DND-41 (cell line): Measurements from ENCODE around the gene PPFIBP2.

Source experiments
- EZH2 ChIP-seq: IDR thresholded peaks from 3 replicates; pipeline ENCODE4 v1.6.1; 2012; ENCODE audit warnings: borderline replicate concordance, low read depth, mild to moderate bottlenecking, moderate library complexity, low read length, inconsistent platforms; ENCODE audit not compliant: severe bottlenecking
- TF ChIP-seq, protein P1 (sequence below): IDR thresholded peaks from 2 replicates; pipeline ENCODE4 v1.5.1; 2012; ENCODE audit warnings: borderline replicate concordance, low read length, moderate library complexity, mild to moderate bottlenecking; ENCODE audit not compliant: poor library complexity, severe bottlenecking; ENCODE audit errors: extremely low read depth

DNA sequence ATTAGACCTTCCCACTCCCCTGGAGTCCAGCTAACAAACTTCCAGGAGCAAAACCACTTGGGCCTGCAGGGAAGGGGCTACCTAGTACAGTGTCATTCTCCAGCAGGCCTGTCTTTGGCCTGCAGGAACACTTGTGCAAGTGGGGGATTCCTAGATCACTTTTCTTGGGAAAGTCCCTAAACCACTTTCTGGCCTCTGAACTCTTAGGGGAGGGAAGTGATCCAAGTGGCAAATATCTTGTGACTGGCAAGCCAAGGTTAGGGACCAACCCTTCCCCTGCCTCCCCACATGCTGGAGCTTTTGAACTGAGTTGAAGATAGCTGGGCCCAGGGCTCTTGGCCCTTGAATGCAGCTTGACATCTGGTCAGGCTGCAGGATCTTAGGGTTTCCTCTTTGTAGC is 17.2 kb downstream of the PPFIBP2 start:
- TF ChIP-seq, protein P1, sequence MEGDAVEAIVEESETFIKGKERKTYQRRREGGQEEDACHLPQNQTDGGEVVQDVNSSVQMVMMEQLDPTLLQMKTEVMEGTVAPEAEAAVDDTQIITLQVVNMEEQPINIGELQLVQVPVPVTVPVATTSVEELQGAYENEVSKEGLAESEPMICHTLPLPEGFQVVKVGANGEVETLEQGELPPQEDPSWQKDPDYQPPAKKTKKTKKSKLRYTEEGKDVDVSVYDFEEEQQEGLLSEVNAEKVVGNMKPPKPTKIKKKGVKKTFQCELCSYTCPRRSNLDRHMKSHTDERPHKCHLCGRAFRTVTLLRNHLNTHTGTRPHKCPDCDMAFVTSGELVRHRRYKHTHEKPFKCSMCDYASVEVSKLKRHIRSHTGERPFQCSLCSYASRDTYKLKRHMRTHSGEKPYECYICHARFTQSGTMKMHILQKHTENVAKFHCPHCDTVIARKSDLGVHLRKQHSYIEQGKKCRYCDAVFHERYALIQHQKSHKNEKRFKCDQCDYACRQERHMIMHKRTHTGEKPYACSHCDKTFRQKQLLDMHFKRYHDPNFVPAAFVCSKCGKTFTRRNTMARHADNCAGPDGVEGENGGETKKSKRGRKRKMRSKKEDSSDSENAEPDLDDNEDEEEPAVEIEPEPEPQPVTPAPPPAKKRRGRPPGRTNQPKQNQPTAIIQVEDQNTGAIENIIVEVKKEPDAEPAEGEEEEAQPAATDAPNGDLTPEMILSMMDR, result no peak
- TF ChIP-seq EZH2, result no peak
